Measurements from ENCODE around the gene CIB1.

GRCh38 chr15:90211440-90212143 is 22.1 kb downstream of the CIB1 start:
- no peak for TF ChIP-seq TAF1 (IDR thresholded peaks at IDR 0.05; ENCODE audit: borderline replicate concordance, low read depth, low read length)
- TF ChIP-seq MAX (IDR thresholded peaks at IDR 0.05; ENCODE audit: low read depth), result no peak
- no peak for TF ChIP-seq CTCF (IDR thresholded peaks at IDR 0.05)
- TF ChIP-seq FOXM1 (IDR thresholded peaks at IDR 0.05; ENCODE audit: low read depth), result no peak

Data from SK-N-SH (cell line).